H1 (cell line): Measurements from ENCODE around the gene LDAH. TPM values are rescaled to one million over a fixed set of nuclear protein-coding genes. Genes with fewer than 3 reads are reported as not detected.
"Not testable (repeated sequence)": the region's sequence is repeated elsewhere in the genome, so short reads cannot be mapped to it uniquely, and the experiment has no call there.

Source experiments
- CTCF ChIA-PET: fragments of 300-600 bp; sonication (Branson Sonifier 250); formaldehyde crosslinking; loops from one replicate; lab custom pipeline; 2021; ENCODE audit not compliant: partially characterized antibody; lab: Charles Lee
- POLR2A ChIA-PET: fragments of 300-600 bp; sonication (Branson Sonifier 250); formaldehyde crosslinking; loops from one replicate; lab custom pipeline; 2021; ENCODE audit warnings: inconsistent platforms; ENCODE audit not compliant: partially characterized antibody; lab: Charles Lee
- DNase-seq, 2 experiments: peaks; one replicate each; pipeline versions ENCODE4 v3.0.0 to v3.0.0-alpha.2; 2010 to 2022; ENCODE audit warnings: low spot score in 2 of 2, low read depth in 1 of 2, mixed read lengths in 1 of 2
- FAIRE-seq: peaks from 2 replicates; lab custom pipeline; 2011; peaks lifted over from hg19 to GRCh38; lab: Jason Lieb, UNC
- H2AFZ ChIP-seq: 2 replicates; pipeline ENCODE4 v1.8.1; 2012; ENCODE audit warnings: low read length, inconsistent platforms
- H2AK5ac ChIP-seq: 2 replicates; pipeline ENCODE4 v1.6.1; 2013; ENCODE audit warnings: low read depth, low read length
- H2BK120ac ChIP-seq: replicated peaks from 2 replicates; pipeline ENCODE3; 2013; ENCODE audit warnings: low read depth, low read length, inconsistent platforms
- H2BK12ac ChIP-seq: 2 replicates; pipeline ENCODE4 v1.6.1; 2013; ENCODE audit warnings: low read depth, low read length
- H2BK15ac ChIP-seq: 2 replicates; pipeline ENCODE4 v1.6.1; 2013; ENCODE audit warnings: low read length
- H2BK20ac ChIP-seq: 2 replicates; pipeline ENCODE4 v1.6.1; 2013; ENCODE audit warnings: low read length
- H2BK5ac ChIP-seq: 2 replicates; pipeline ENCODE4 v1.6.1; 2013; ENCODE audit warnings: low read depth, low read length
- H3K14ac ChIP-seq: 2 replicates; pipeline ENCODE4 v1.6.1; 2013; ENCODE audit warnings: inconsistent platforms; ENCODE audit not compliant: insufficient read length
- H3K18ac ChIP-seq: 2 replicates; pipeline ENCODE4 v1.6.1; 2013; ENCODE audit warnings: low read length; ENCODE audit errors: extremely low read depth
- H3K23ac ChIP-seq: 2 replicates; pipeline ENCODE4 v1.6.1; 2013; ENCODE audit warnings: inconsistent platforms; ENCODE audit not compliant: insufficient read length
- H3K23me2 ChIP-seq: 2 replicates; pipeline ENCODE4 v1.6.1; 2013; ENCODE audit warnings: low read depth, low read length
- H3K27ac ChIP-seq: 2 replicates; pipeline ENCODE4 v1.6.1; 2011; ENCODE audit warnings: low read depth, low read length, inconsistent platforms
- H3K27me3 ChIP-seq, 4 experiments: replicated peaks in 1 of 4; 1 replicate in 1 of 4; 2 replicates in 3 of 4; pipeline versions ENCODE4 v1.6.1 to v1.8.1; 2011 to 2013; ENCODE audit warnings: low read length in 3 of 4, mild to moderate bottlenecking in 3 of 4, inconsistent platforms in 2 of 4, mixed read lengths in 2 of 4, moderate library complexity in 1 of 4; ENCODE audit not compliant: control insufficient read depth in 3 of 4, insufficient read depth in 3 of 4; ENCODE audit errors: extremely low read depth in 1 of 4
- H3K36me3 ChIP-seq, 4 experiments: 2 replicates each; pipeline versions ENCODE4 v1.6.1 to v1.8.1; 2011 to 2013; ENCODE audit warnings: mild to moderate bottlenecking in 4 of 4, low read length in 3 of 4, moderate library complexity in 2 of 4, control low read depth in 1 of 4, inconsistent platforms in 1 of 4; ENCODE audit not compliant: insufficient read depth in 4 of 4, control insufficient read depth in 2 of 4
- H3K4ac ChIP-seq: replicated peaks from 2 replicates; pipeline ENCODE3; 2013; ENCODE audit warnings: low read length, low read depth, mixed read lengths, inconsistent platforms; ENCODE audit not compliant: insufficient read length
- H3K4me1 ChIP-seq, 4 experiments: replicated peaks in 1 of 4; 1 replicate in 1 of 4; 2 replicates in 3 of 4; pipeline versions ENCODE4 v1.6.1 to v1.8.1; 2011 to 2013; ENCODE audit warnings: low read length in 3 of 4, inconsistent platforms in 2 of 4, mixed read lengths in 1 of 4; ENCODE audit not compliant: insufficient read depth in 4 of 4, control insufficient read depth in 3 of 4
- H3K4me2 ChIP-seq, 2 experiments: 2 replicates each; pipeline versions ENCODE4 v1.6.1 to v1.8.1; 2011 to 2013; ENCODE audit warnings: low read depth in 2 of 2, low read length in 2 of 2, control low read depth in 1 of 2, inconsistent platforms in 1 of 2, mild to moderate bottlenecking in 1 of 2; ENCODE audit not compliant: insufficient read depth in 1 of 2
- H3K4me3 ChIP-seq, 4 experiments: fragments of 200-600, 300-600 bp in 1 of 4; sonication (generic), shearing (Covaris generic), sonication (Bioruptor Twin) in 1 of 4; 2 replicates each; pipeline versions ENCODE4 v1.5.1 to v1.8.1; 2011 to 2016; ENCODE audit warnings: low read length in 4 of 4, low read depth in 3 of 4, control low read depth in 2 of 4, inconsistent platforms in 2 of 4, mild to moderate bottlenecking in 2 of 4, mixed read lengths in 1 of 4, moderate library complexity in 1 of 4; ENCODE audit not compliant: insufficient read depth in 2 of 4; ENCODE audit errors: extremely low read depth in 1 of 4
- H3K56ac ChIP-seq: replicated peaks from 2 replicates; pipeline ENCODE3; 2013; ENCODE audit warnings: low read depth, mild to moderate bottlenecking, mixed read lengths, low read length, inconsistent platforms; ENCODE audit not compliant: insufficient read length
- H3K79me1 ChIP-seq: 2 replicates; pipeline ENCODE4 v1.6.1; 2013; ENCODE audit warnings: low read depth, low read length, control low read depth
- H3K79me2 ChIP-seq, 2 experiments: 2 replicates each; pipeline versions ENCODE4 v1.6.1 to v1.8.1; 2012 to 2013; ENCODE audit warnings: low read length in 2 of 2, mild to moderate bottlenecking in 2 of 2, inconsistent platforms in 1 of 2; ENCODE audit not compliant: insufficient read depth in 2 of 2, control insufficient read depth in 1 of 2
- H3K9ac ChIP-seq, 4 experiments: replicated peaks in 1 of 4; 1 replicate in 1 of 4; 2 replicates in 3 of 4; pipeline versions ENCODE4 v1.6.1 to v1.8.1; 2011 to 2013; ENCODE audit warnings: low read depth in 3 of 4, low read length in 3 of 4, control low read depth in 2 of 4, mild to moderate bottlenecking in 2 of 4, moderate library complexity in 2 of 4, inconsistent platforms in 1 of 4; ENCODE audit errors: extremely low read depth in 1 of 4
- H3K9me3 ChIP-seq, 2 experiments: 2 replicates each; pipeline versions ENCODE4 v1.6.1 to v1.8.1; 2012 to 2013; ENCODE audit warnings: mild to moderate bottlenecking in 2 of 2, moderate library complexity in 2 of 2, control low read depth in 1 of 2, inconsistent platforms in 1 of 2, low read depth in 1 of 2, low read length in 1 of 2, mixed read lengths in 1 of 2; ENCODE audit not compliant: insufficient read depth in 2 of 2
- H4K20me1 ChIP-seq, 2 experiments: replicated peaks in 1 of 2; 2 replicates each; pipeline versions ENCODE3 to v1.8.1; 2011 to 2013; ENCODE audit warnings: inconsistent platforms in 2 of 2, low read length in 2 of 2, mild to moderate bottlenecking in 1 of 2; ENCODE audit not compliant: insufficient read depth in 2 of 2, control insufficient read depth in 1 of 2
- H4K5ac ChIP-seq: 2 replicates; pipeline ENCODE4 v1.6.1; 2013; ENCODE audit warnings: low read length, low read depth, mixed read lengths, inconsistent platforms; ENCODE audit not compliant: insufficient read length
- H4K8ac ChIP-seq: 2 replicates; pipeline ENCODE4 v1.8.0; 2013; ENCODE audit warnings: mild to moderate bottlenecking, moderate library complexity, low read length, inconsistent platforms; ENCODE audit not compliant: insufficient read depth; ENCODE audit errors: extremely low read depth
- H4K91ac ChIP-seq: replicated peaks from 2 replicates; pipeline ENCODE3; 2013; ENCODE audit warnings: low read length, mixed read lengths, inconsistent platforms; ENCODE audit not compliant: insufficient read length
- WGBS, 2 experiments: shearing (Covaris generic) in 1 of 2; methylation state at CpG; one replicate each; pipeline versions ENCODE4 v1.1.6 to v1.1.7; 2013 to 2015; ENCODE audit warnings: low lambda C conversion rate in 2 of 2, mixed read lengths in 2 of 2, inconsistent platforms in 1 of 2, low coverage in 1 of 2, missing lambda C conversion rate in 1 of 2; ENCODE audit not compliant: insufficient replicate concordance in 2 of 2, insufficient coverage in 1 of 2, insufficient read length in 1 of 2; ENCODE audit errors: extremely low coverage in 1 of 2, missing lambda C conversion rate in 1 of 2; 5-methylcytosine and 5-hydroxymethylcytosine counted together
- polyA plus RNA-seq, 7 experiments: library from polyadenylated mRNA; depleted of rRNA in 3 of 7; stranded (reverse) in 5 of 7; unstranded in 2 of 7; fragments of >200 nt in 5 of 7; fragments of 200-250 nt in 2 of 7; gene quantifications; 1 replicate in 5 of 7; 2 replicates in 1 of 7; 4 replicates in 1 of 7; pipeline versions ENCODE4 v1.2.1 to v1.2.3, GENCODE V29; 2011 to 2013; ENCODE audit warnings: missing spikeins in 2 of 7, mixed read lengths in 2 of 7
- total RNA-seq: library from RNA; stranded (reverse); fragmentation: NEBNext Ultra II Directional; extraction: Animal tissue kit (Norgen Biotek cat#: 25700); gene quantifications from 2 replicates; pipeline ENCODE4 v1.2.1, GENCODE V29; 2021

LDAH gene
- total and polyA plus RNA-seq, 2 of the 8 experiments (the other 6 are each of a cell fraction or from before 2014, with no cell fraction given), result 10.9 to 26.3 TPM

- CTCF ChIA-PET, result interaction anchor here (1.9 kb wide), 1 partner anchor 12 kb away, joined by 21 read pairs; no protein-coding TSS in a partner anchor
- H3K4me3 ChIP-seq, H3K4ac ChIP-seq, POLR2A ChIA-PET, H3K23me2 ChIP-seq, H3K4me2 ChIP-seq, H3K27ac ChIP-seq, H3K79me1 ChIP-seq, H2BK20ac ChIP-seq, H4K5ac ChIP-seq, H3K56ac ChIP-seq, H2BK5ac ChIP-seq, H3K4me1 ChIP-seq, H2BK12ac ChIP-seq, H4K20me1 ChIP-seq, H3K23ac ChIP-seq, H3K27me3 ChIP-seq, H4K8ac ChIP-seq, H4K91ac ChIP-seq, H2BK15ac ChIP-seq, H3K36me3 ChIP-seq, DNase-seq, H3K14ac ChIP-seq, H2AK5ac ChIP-seq, H3K9me3 ChIP-seq, H3K79me2 ChIP-seq, FAIRE-seq, H3K18ac ChIP-seq, H3K9ac ChIP-seq, H2BK120ac ChIP-seq, H2AFZ ChIP-seq: not testable (repeated sequence)
- WGBS, 2 experiments, result 92% methylated on average over 3 of the region's 3 CpGs; no CpG with 5 or more reads in 1 of the 2 experiments
These were observed 29.0 kb downstream of the LDAH start for GRCh38 chr2:20793944-20794343.
